Hepatocyte (in vitro differentiated cells): ENCODE data around the gene MATK. TPM values are rescaled to one million over a fixed set of nuclear protein-coding genes. Genes with fewer than 3 reads are reported as not detected.

Source experiments
- DNase-seq: peaks from one replicate; pipeline ENCODE4 v3.0.0-alpha.2; 2016; ENCODE audit warnings: low spot score
- H2AFZ ChIP-seq: fragments of 200-600 bp; sonication (generic); 2 replicates; pipeline ENCODE4 v1.6.0; 2016; ENCODE audit warnings: antibody characterized with exemption, mild to moderate bottlenecking
- H3K27ac ChIP-seq: fragments of 200-600 bp; sonication (generic); 2 replicates; pipeline ENCODE4 v1.5.1; 2016; ENCODE audit warnings: mild to moderate bottlenecking
- H3K27me3 ChIP-seq: fragments of 200-600 bp; sonication (generic); 2 replicates; pipeline ENCODE4 v1.6.1; 2016
- H3K36me3 ChIP-seq: fragments of 200-600 bp; sonication (generic); replicated peaks from 2 replicates; pipeline ENCODE4 v1.5.1; 2016; ENCODE audit warnings: low read depth; ENCODE audit not compliant: insufficient read depth
- H3K4me1 ChIP-seq: fragments of 200-600 bp; sonication (generic); 2 replicates; pipeline ENCODE4 v1.5.1; 2016; ENCODE audit warnings: mild to moderate bottlenecking, moderate library complexity; ENCODE audit not compliant: insufficient read depth
- H3K4me2 ChIP-seq: fragments of 200-600 bp; sonication (generic); 2 replicates; pipeline ENCODE4 v1.6.0; 2016
- H3K4me3 ChIP-seq: fragments of 200-600 bp; sonication (generic); 2 replicates; pipeline ENCODE4 v1.5.1; 2016; ENCODE audit warnings: mild to moderate bottlenecking
- H3K79me2 ChIP-seq: fragments of 200-600 bp; sonication (generic); 2 replicates; pipeline ENCODE4 v1.6.0; 2017; ENCODE audit warnings: mild to moderate bottlenecking
- H3K9me2 ChIP-seq: fragments of 200-600 bp; sonication (generic); replicated peaks from 2 replicates; pipeline ENCODE4 v1.6.0; 2017; ENCODE audit warnings: mild to moderate bottlenecking; ENCODE audit not compliant: insufficient read depth
- H3K9me3 ChIP-seq: fragments of 200-600 bp; sonication (generic); 2 replicates; pipeline ENCODE4 v1.5.1; 2016; ENCODE audit warnings: low read depth, mild to moderate bottlenecking
- H4K20me1 ChIP-seq: fragments of 200-600 bp; sonication (generic); 2 replicates; pipeline ENCODE4 v1.6.0; 2016; ENCODE audit warnings: mild to moderate bottlenecking; ENCODE audit not compliant: insufficient read depth, poor library complexity, severe bottlenecking
- CTCF ChIP-seq: fragments of 200-600 bp; sonication (generic); IDR thresholded peaks from 2 replicates; pipeline ENCODE4 v1.5.1; 2016; ENCODE audit warnings: antibody characterized with exemption, mild to moderate bottlenecking; ENCODE audit not compliant: poor library complexity
- EZH2 ChIP-seq: fragments of 200-600 bp; sonication (generic); IDR thresholded peaks from 2 replicates; pipeline ENCODE4 v1.6.1; 2016; ENCODE audit warnings: antibody characterized with exemption, mild to moderate bottlenecking, borderline replicate concordance
- EZH2phosphoT487 ChIP-seq: fragments of 200-600 bp; sonication (generic); IDR thresholded peaks from one replicate; pipeline ENCODE4 v1.6.1; 2018; ENCODE audit warnings: antibody characterized with exemption, mild to moderate bottlenecking, low read depth, moderate library complexity; ENCODE audit not compliant: unreplicated experiment, severe bottlenecking
- WGBS: methylation state at CpG from one replicate; pipeline ENCODE4 v1.1.6; 2016; ENCODE audit warnings: low lambda C conversion rate; ENCODE audit errors: missing lambda C conversion rate; 5-methylcytosine and 5-hydroxymethylcytosine counted together
- polyA plus RNA-seq: library from polyadenylated mRNA; unstranded; fragments of >200 nt; fragmentation: Nextera tagmentation; extraction: Ambion mirVana; gene quantifications from 2 replicates; pipeline ENCODE4 v1.2.1, GENCODE V29; 2016
- small RNA-seq: library from RNA; depleted of rRNA; stranded (forward); fragments of <200 nt; gene quantifications from one replicate; pipeline ENCODE3, GENCODE V24; 2014
- total RNA-seq: library from RNA; depleted of rRNA; stranded (reverse); fragments of >200 nt; gene quantifications from 2 replicates; pipeline ENCODE4 v1.2.3, GENCODE V29; 2014

Gene MATK
- total and polyA plus RNA-seq, 2 experiments from 2014 or later, result 0.50 TPM; not detected in 1

- Histone ChIP-seq H3K27me3 (no peaks in the 10 kb centered on the region), H3K9me3 (no peaks in the 10 kb centered on the region), H4K20me1 (no peaks in the 10 kb centered on the region), H3K36me3 (no peaks in the 10 kb centered on the region), H3K4me2 (no peak overlapping the region), H2AFZ (no peak overlapping the region), H3K9me2 (no peaks in the 10 kb centered on the region), H3K79me2 (peaks cover 3% of the 10 kb centered on the region), H3K4me1 (no peaks in the 10 kb centered on the region), H3K4me3 (no peak overlapping the region), H3K27ac (no peak overlapping the region)
- WGBS, result 93% methylated on average over 27 of the region's 32 CpGs
- no peak for DNase-seq
- no peak for TF ChIP-seq EZH2
- TF ChIP-seq EZH2phosphoT487, result no peak
- no peak for TF ChIP-seq CTCF
These were observed 55.7 kb downstream of the MATK start for GRCh38 chr19:3730457-3730958.

Small RNA genes within 50 kb of the gene (small RNA-seq; reads per million reads assigned to genes)
- gene AC005777.1, result not detected

Other genes starting within 250 kb of the MATK start
- gene TEKTIP1, start 247.2 kb downstream of the MATK start, total RNA-seq, result not detected in 2 replicates
- 1.4 and 1.5 TPM in 2 replicates for gene TEKTIP1, start 247.2 kb downstream of the MATK start, polyA plus RNA-seq
- 39.3 and 44.7 TPM in 2 replicates for gene MFSD12, start 228.8 kb downstream of the MATK start, total RNA-seq
- 57.7 and 63.5 TPM in 2 replicates for gene MFSD12, start 228.8 kb downstream of the MATK start, polyA plus RNA-seq
- gene HMG20B, start 213.4 kb downstream of the MATK start, total RNA-seq, result 61.4 and 62.6 TPM in 2 replicates
- gene HMG20B, start 213.4 kb downstream of the MATK start, polyA plus RNA-seq, result 82.3 and 105 TPM in 2 replicates
- 0.04 TPM in 1 of 2 replicates, not detected in the other for gene GIPC3, start 200.9 kb downstream of the MATK start, total RNA-seq
- 0.19 and 0.28 TPM in 2 replicates for gene GIPC3, start 200.9 kb downstream of the MATK start, polyA plus RNA-seq
- gene TBXA2R, start 179.5 kb downstream of the MATK start, total RNA-seq, result 0.12 and 0.70 TPM in 2 replicates
- gene TBXA2R, start 179.5 kb downstream of the MATK start, polyA plus RNA-seq, result 1.2 and 2.0 TPM in 2 replicates
- gene CACTIN, start 159.6 kb downstream of the MATK start, total RNA-seq, result 15.5 and 18.3 TPM in 2 replicates
- 15.7 and 18.3 TPM in 2 replicates for gene CACTIN, start 159.6 kb downstream of the MATK start, polyA plus RNA-seq
- gene PIP5K1C, start 85.9 kb downstream of the MATK start, total RNA-seq, result 13.7 and 20.7 TPM in 2 replicates
- gene PIP5K1C, start 85.9 kb downstream of the MATK start, polyA plus RNA-seq, result 33.5 and 37.1 TPM in 2 replicates
- 23.7 and 24.4 TPM in 2 replicates for gene TJP3, start 78.0 kb downstream of the MATK start, total RNA-seq
- gene TJP3, start 78.0 kb downstream of the MATK start, polyA plus RNA-seq, result 49.2 and 56.9 TPM in 2 replicates
- gene APBA3, start 24.7 kb downstream of the MATK start, total RNA-seq, result 20.7 and 27.1 TPM in 2 replicates
- 25.5 and 29.0 TPM in 2 replicates for gene APBA3, start 24.7 kb downstream of the MATK start, polyA plus RNA-seq
- 39.0 and 42.2 TPM in 2 replicates for gene MRPL54, start 23.7 kb downstream of the MATK start, total RNA-seq
- gene MRPL54, start 23.7 kb downstream of the MATK start, polyA plus RNA-seq, result 71.2 and 86.8 TPM in 2 replicates
- not detected in 2 replicates for gene RAX2, start 14.2 kb downstream of the MATK start, total RNA-seq
- 0.22 TPM in 1 of 2 replicates, not detected in the other for gene RAX2, start 14.2 kb downstream of the MATK start, polyA plus RNA-seq
- 0.36 and 0.97 TPM in 2 replicates for gene ZFR2, start 82.7 kb upstream of the MATK start, total RNA-seq
- 1.7 and 3.3 TPM in 2 replicates for gene ZFR2, start 82.7 kb upstream of the MATK start, polyA plus RNA-seq
- gene ATCAY, start 94.3 kb upstream of the MATK start, total RNA-seq, result 0.13 and 0.28 TPM in 2 replicates
- 0.33 TPM in 1 of 2 replicates, not detected in the other for gene ATCAY, start 94.3 kb upstream of the MATK start, polyA plus RNA-seq
- 0.32 TPM in 1 of 2 replicates, not detected in the other for gene NMRK2, start 146.7 kb upstream of the MATK start, total RNA-seq
- gene NMRK2, start 146.7 kb upstream of the MATK start, polyA plus RNA-seq, result 0.95 TPM in 1 of 2 replicates, not detected in the other
- 113 and 140 TPM in 2 replicates for gene DAPK3, start 184.7 kb upstream of the MATK start, total RNA-seq
- 103 and 123 TPM in 2 replicates for gene DAPK3, start 184.7 kb upstream of the MATK start, polyA plus RNA-seq
- 1,740 and 1,817 TPM in 2 replicates for gene EEF2, start 199.1 kb upstream of the MATK start, total RNA-seq
- 444 and 526 TPM in 2 replicates for gene EEF2, start 199.1 kb upstream of the MATK start, polyA plus RNA-seq
- 16.7 and 18.1 TPM in 2 replicates for gene PIAS4, start 221.4 kb upstream of the MATK start, total RNA-seq
- 8.3 and 15.0 TPM in 2 replicates for gene PIAS4, start 221.4 kb upstream of the MATK start, polyA plus RNA-seq